HEK293T (cell line): Measurements from ENCODE around the gene KRTAP19-7.

ENCODE experiments used
- CTCF ChIA-PET: fragments of 350-600 bp; formaldehyde crosslinking; extraction: SDS; loops from one replicate; lab custom pipeline; 2021; ENCODE audit warnings: antibody characterized with exemption, inconsistent platforms; lab: Yijun Ruan, JAX
- POLR2A ChIA-PET: fragments of 350-600 bp; formaldehyde crosslinking; extraction: SDS; loops from one replicate; lab custom pipeline; 2020; ENCODE audit warnings: antibody characterized with exemption, inconsistent platforms; lab: Yijun Ruan, JAX
- DNase-seq: peaks from one replicate; pipeline ENCODE4 v3.0.0; 2012; ENCODE audit warnings: mixed read lengths; ENCODE audit errors: extremely low spot score
- ARNT ChIP-seq: fragments of 450-650 bp; IDR thresholded peaks from 2 replicates; pipeline ENCODE4 v1.6.1; 2017; ENCODE audit warnings: mild to moderate bottlenecking
- BHLHE40 ChIP-seq: fragments of 450-650 bp; IDR thresholded peaks from 2 replicates; pipeline ENCODE4 v1.6.1; 2016; ENCODE audit warnings: mild to moderate bottlenecking, moderate library complexity, borderline replicate concordance
- CTBP1 ChIP-seq: fragments of 450-650 bp; IDR thresholded peaks from 2 replicates; pipeline ENCODE4 v1.6.1; 2016; ENCODE audit warnings: borderline replicate concordance
- ELF4 ChIP-seq: fragments of 450-650 bp; IDR thresholded peaks from 2 replicates; pipeline ENCODE4 v1.6.1; 2017; ENCODE audit warnings: antibody characterized with exemption
- FOXA1 ChIP-seq: fragments of 450-650 bp; IDR thresholded peaks from 2 replicates; pipeline ENCODE4 v1.6.1; 2016; ENCODE audit warnings: mild to moderate bottlenecking
- FOXK2 ChIP-seq: fragments of 450-650 bp; IDR thresholded peaks from 2 replicates; pipeline ENCODE4 v1.6.1; 2016; ENCODE audit warnings: mild to moderate bottlenecking
- FOXM1 ChIP-seq: fragments of 450-650 bp; IDR thresholded peaks from 2 replicates; pipeline ENCODE4 v1.6.1; 2017; ENCODE audit warnings: mild to moderate bottlenecking, borderline replicate concordance
- HDGF ChIP-seq: fragments of 450-650 bp; IDR thresholded peaks from 2 replicates; pipeline ENCODE4 v1.6.1; 2017; ENCODE audit warnings: antibody characterized with exemption, borderline replicate concordance
- L3MBTL2 ChIP-seq: fragments of 450-650 bp; conservative IDR thresholded peaks from 2 replicates; pipeline ENCODE4 v1.6.1; 2016; ENCODE audit warnings: mild to moderate bottlenecking
- LEF1 ChIP-seq: fragments of 450-650 bp; IDR thresholded peaks from 2 replicates; pipeline ENCODE4 v1.6.1; 2017; ENCODE audit warnings: mild to moderate bottlenecking, borderline replicate concordance
- NFRKB ChIP-seq: fragments of 450-650 bp; IDR thresholded peaks from 2 replicates; pipeline ENCODE4 v1.6.1; 2016; ENCODE audit warnings: mild to moderate bottlenecking, moderate library complexity
- SP1 ChIP-seq: fragments of 450-650 bp; IDR thresholded peaks from 2 replicates; pipeline ENCODE4 v1.6.1; 2017
- SUZ12 ChIP-seq: fragments of 450-650 bp; IDR thresholded peaks from 2 replicates; pipeline ENCODE4 v1.6.1; 2016; ENCODE audit warnings: mild to moderate bottlenecking
- TARDBP ChIP-seq: fragments of 450-650 bp; IDR thresholded peaks from 2 replicates; pipeline ENCODE4 v1.6.1; 2016
- ZNF384 ChIP-seq: fragments of 450-650 bp; IDR thresholded peaks from 2 replicates; pipeline ENCODE4 v1.6.1; 2016
- TF ChIP-seq, protein P1 (sequence below): fragments of 450-650 bp; IDR thresholded peaks from 2 replicates; pipeline ENCODE4 v1.6.1; 2016

The KRTAP19-7 gene

GRCh38 chr21:30582870-30583269 is 21.8 kb upstream of the KRTAP19-7 start:
- CTCF ChIA-PET, result no interaction called here
- TF ChIP-seq NFRKB (no peak), TARDBP (no peak), SP1 (no peak), HDGF (no peak), FOXM1 (no peak), ARNT (no peak), FOXA1 (no peak), L3MBTL2 (no peak), SUZ12 (no peak)
- TF ChIP-seq, protein P1, sequence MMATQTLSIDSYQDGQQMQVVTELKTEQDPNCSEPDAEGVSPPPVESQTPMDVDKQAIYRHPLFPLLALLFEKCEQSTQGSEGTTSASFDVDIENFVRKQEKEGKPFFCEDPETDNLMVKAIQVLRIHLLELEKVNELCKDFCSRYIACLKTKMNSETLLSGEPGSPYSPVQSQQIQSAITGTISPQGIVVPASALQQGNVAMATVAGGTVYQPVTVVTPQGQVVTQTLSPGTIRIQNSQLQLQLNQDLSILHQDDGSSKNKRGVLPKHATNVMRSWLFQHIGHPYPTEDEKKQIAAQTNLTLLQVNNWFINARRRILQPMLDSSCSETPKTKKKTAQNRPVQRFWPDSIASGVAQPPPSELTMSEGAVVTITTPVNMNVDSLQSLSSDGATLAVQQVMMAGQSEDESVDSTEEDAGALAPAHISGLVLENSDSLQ, result no peak
- POLR2A ChIA-PET, result no interaction called here
- no peak for DNase-seq

- TF ChIP-seq ELF4 (no peak), CTBP1 (no peak), HDGF (no peak), FOXA1 (no peak), LEF1 (no peak), L3MBTL2 (no peak), SUZ12 (no peak), BHLHE40 (no peak), NFRKB (no peak), ZNF384 (no peak), TARDBP (no peak), FOXM1 (no peak), ARNT (no peak), SP1 (no peak), FOXK2 (no peak)
- TF ChIP-seq, protein P1, result no peak
- ChIA-PET POLR2A (no interaction called here), CTCF (no interaction called here)
- DNase-seq, result no peak
Measured at GRCh38 chr21:30580132-30580531, 19.0 kb upstream of the KRTAP19-7 start.

DNA sequence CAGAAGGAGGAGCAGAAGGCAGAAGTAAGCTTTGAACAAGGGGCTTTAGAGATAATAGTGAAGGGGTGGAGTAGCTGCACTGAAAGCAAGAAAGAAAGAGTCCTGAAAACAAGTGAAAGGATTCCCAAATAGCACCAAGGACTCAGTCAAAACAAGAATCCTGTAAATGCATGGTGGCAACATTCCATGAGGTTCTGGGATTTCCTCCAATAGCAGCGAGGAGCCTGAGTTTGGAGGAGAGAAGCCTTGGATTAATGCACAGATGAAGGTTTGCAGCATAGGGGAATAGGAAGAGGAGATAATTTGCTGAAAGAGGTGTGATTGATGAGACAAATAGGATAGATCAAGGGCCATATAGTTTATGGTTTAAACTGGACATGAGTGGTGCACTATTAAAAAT is 18.2 kb upstream of the KRTAP19-7 start:
- TF ChIP-seq FOXK2, result no peak
- no peak for TF ChIP-seq FOXA1
- TF ChIP-seq HDGF, result no peak
- no peak for TF ChIP-seq ARNT
- no peak for TF ChIP-seq TARDBP
- TF ChIP-seq NFRKB, result no peak
- TF ChIP-seq CTBP1, result no peak
- TF ChIP-seq L3MBTL2, result no peak
- TF ChIP-seq, protein P1, result no peak
- no peak for TF ChIP-seq SUZ12
- no peak for TF ChIP-seq LEF1
- ChIA-PET POLR2A (no interaction called here), CTCF (no interaction called here)
- no peak for DNase-seq

- TF ChIP-seq HDGF (no peak), SUZ12 (no peak), ELF4 (no peak), NFRKB (no peak), L3MBTL2 (no peak), LEF1 (no peak), TARDBP (no peak), BHLHE40 (no peak), FOXM1 (no peak), SP1 (no peak), FOXK2 (no peak), ARNT (no peak)
- TF ChIP-seq, protein P1, result no peak
- ChIA-PET POLR2A (no interaction called here), CTCF (no interaction called here)
- DNase-seq, result no peak
Measured at GRCh38 chr21:30577766-30578165, 16.7 kb upstream of the KRTAP19-7 start.

- CTCF ChIA-PET, result no interaction called here
- no peak for DNase-seq
- TF ChIP-seq FOXM1 (no peak), ELF4 (no peak), LEF1 (no peak), CTBP1 (no peak), BHLHE40 (no peak), SUZ12 (no peak), SP1 (no peak)
- TF ChIP-seq, protein P1, result no peak
- POLR2A ChIA-PET, result no interaction called here
Measured at GRCh38 chr21:30567617-30568016, 6.5 kb upstream of the KRTAP19-7 start.

GRCh38 chr21:30563630-30564029 is 2.5 kb upstream of the KRTAP19-7 start:
- ChIA-PET CTCF (no interaction called here), POLR2A (no interaction called here)
- TF ChIP-seq TARDBP (no peak), ARNT (no peak), FOXM1 (no peak), HDGF (no peak), CTBP1 (no peak), NFRKB (no peak), SP1 (no peak), ELF4 (no peak), L3MBTL2 (no peak), ZNF384 (no peak), FOXA1 (no peak), BHLHE40 (no peak)
- TF ChIP-seq, protein P1, result no peak
- DNase-seq, result no peak
